ENCODE measurements around the gene AQP3. TPM values are rescaled to one million over a fixed set of nuclear protein-coding genes. Genes with fewer than 3 reads are reported as not detected.

AQP3 gene
- total and polyA plus RNA-seq, 2 of the 13 experiments (the other 11 are each of a cell fraction or from before 2014, with no cell fraction given) = 1.4 to 5.5 TPM

DNA sequence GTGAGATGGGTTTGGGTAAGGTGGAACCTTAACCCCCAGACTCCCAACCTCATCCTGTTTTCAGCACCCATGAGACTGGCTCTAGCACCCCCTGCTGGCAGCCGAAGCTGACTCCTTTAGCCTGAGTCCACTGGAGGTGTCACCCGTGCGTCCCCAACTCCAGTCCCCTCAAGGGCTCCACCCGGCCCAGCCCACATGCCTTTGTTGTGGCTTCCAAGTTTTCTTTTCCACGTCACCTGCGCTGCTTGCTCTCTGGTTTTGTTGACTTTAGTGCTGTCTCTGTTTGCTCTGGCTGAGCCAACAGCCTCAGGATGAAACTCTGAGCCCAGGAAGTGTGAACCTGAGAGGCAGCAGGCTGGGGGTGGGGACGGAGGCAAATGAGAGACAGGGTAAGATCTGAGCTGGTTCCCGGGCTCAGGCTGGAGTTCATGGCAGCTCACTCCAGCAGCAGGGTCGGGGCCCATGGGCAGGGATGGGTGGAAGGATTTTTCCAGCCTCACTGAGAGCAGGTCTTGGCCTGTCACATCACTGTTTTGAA, 31.8 kb downstream of the AQP3 start (continued):
- TF ChIP-seq HIVEP1 (CRISPR knock-in tag; IDR thresholded peaks at IDR 0.05) = peak; percentile 87; the same call in 1 of the 2 replicates
- no peak for TF ChIP-seq POLR2AphosphoS5 (IDR thresholded peaks at IDR 0.05; ENCODE audit: low read depth, low read length)
- peak; percentile 84 for TF ChIP-seq AKAP8 (CRISPR knock-in tag; IDR thresholded peaks at IDR 0.05)
- no peak for TF ChIP-seq DBP (CRISPR knock-in tag; IDR thresholded peaks at IDR 0.05; ENCODE audit: not compliant biosample characterization)
- no peak for TF ChIP-seq SIN3B (IDR thresholded peaks at IDR 0.05; ENCODE audit: low read length)
- TF ChIP-seq ZBTB38 (CRISPR knock-in tag; IDR thresholded peaks at IDR 0.05) = peak; percentile 78
- peak; percentile 91; the same call in 1 of the 2 replicates for TF ChIP-seq ZNF572 (CRISPR knock-in tag; IDR thresholded peaks at IDR 0.05)
- TF ChIP-seq FOXM1 (CRISPR knock-in tag; IDR thresholded peaks at IDR 0.05) = no peak
- TF ChIP-seq ZNF367 (CRISPR knock-in tag; IDR thresholded peaks at IDR 0.05; ENCODE audit: borderline replicate concordance) = no peak
- no peak for TF ChIP-seq KDM5A (IDR thresholded peaks at IDR 0.05; ENCODE audit: borderline replicate concordance, low read length)
- TF ChIP-seq U2AF2 (IDR thresholded peaks at IDR 0.05; ENCODE audit: low read depth, low read length) = no peak
- TF ChIP-seq CHCHD3 (CRISPR knock-in tag; IDR thresholded peaks at IDR 0.05) = 0 out of 2 replicates have a peak, but pooled peaks have one; percentile 78
- TF ChIP-seq, protein P1, sequence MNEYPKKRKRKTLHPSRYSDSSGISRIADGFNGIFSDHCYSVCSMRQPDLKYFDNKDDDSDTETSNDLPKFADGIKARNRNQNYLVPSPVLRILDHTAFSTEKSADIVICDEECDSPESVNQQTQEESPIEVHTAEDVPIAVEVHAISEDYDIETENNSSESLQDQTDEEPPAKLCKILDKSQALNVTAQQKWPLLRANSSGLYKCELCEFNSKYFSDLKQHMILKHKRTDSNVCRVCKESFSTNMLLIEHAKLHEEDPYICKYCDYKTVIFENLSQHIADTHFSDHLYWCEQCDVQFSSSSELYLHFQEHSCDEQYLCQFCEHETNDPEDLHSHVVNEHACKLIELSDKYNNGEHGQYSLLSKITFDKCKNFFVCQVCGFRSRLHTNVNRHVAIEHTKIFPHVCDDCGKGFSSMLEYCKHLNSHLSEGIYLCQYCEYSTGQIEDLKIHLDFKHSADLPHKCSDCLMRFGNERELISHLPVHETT (CRISPR knock-in tag; conservative IDR thresholded peaks at IDR 0.05) = peak; percentile 65; the same call in 1 of the 2 replicates
- peak; percentile 63 for TF ChIP-seq ZNF652 (CRISPR knock-in tag; IDR thresholded peaks at IDR 0.05; ENCODE audit: borderline replicate concordance, low read depth)
- no peak for TF ChIP-seq MTERF4 (CRISPR knock-in tag; IDR thresholded peaks at IDR 0.05)
- TF ChIP-seq CCAR2 (optimal IDR thresholded peaks at IDR 0.05; ENCODE audit: low read depth, low read length) = peak; percentile 94
- peak; percentile 78 for TF ChIP-seq ZBTB21 (CRISPR knock-in tag; IDR thresholded peaks at IDR 0.05)
- TF ChIP-seq NCOA2 (CRISPR knock-in tag; IDR thresholded peaks at IDR 0.05) = peak; percentile 96
- TF ChIP-seq ZKSCAN8 (CRISPR knock-in tag; IDR thresholded peaks at IDR 0.05; ENCODE audit: borderline replicate concordance) = peak; percentile 97
- TF ChIP-seq HHEX (CRISPR knock-in tag; IDR thresholded peaks at IDR 0.05) = peak; percentile 99

Data from HepG2 (cell line).